Activated CD4-positive, alpha-beta T cell treated with anti-CD3 and anti-CD28 coated beads, Interleukin-2, amount 50 U/mL, for 4 hours (primary cell): ENCODE measurements around the gene GNAI3.
"Not testable (repeated sequence)": the region's sequence is repeated elsewhere in the genome, so short reads cannot be mapped to it uniquely, and the experiment has no call there.

Experiments used
- DNase-seq, 2 experiments: peaks; one replicate each; pipeline ENCODE4 v3.0.0-alpha.2; 2020

GNAI3 gene

GRCh38 chr1:109639841-109640184 lies 91.4 kb downstream of the GNAI3 start:
- no peak for DNase-seq

GRCh38 chr1:109640285-109640865 lies 92.0 kb downstream of the GNAI3 start:
- peak; percentile 90 to 95 for DNase-seq

- DNase-seq: no peak
Measured at GRCh38 chr1:109641078-109641740, 92.8 kb downstream of the GNAI3 start.

- DNase-seq: no peak
Measured at GRCh38 chr1:109641861-109642260, 93.4 kb downstream of the GNAI3 start.

GRCh38 chr1:109642626-109643025 lies 94.2 kb downstream of the GNAI3 start:
- no peak for DNase-seq

- peak; percentile 82 to 88 for DNase-seq
Measured at GRCh38 chr1:109643385-109644230, 95.2 kb downstream of the GNAI3 start.

GRCh38 chr1:109644670-109645069 lies 96.3 kb downstream of the GNAI3 start:
- no peak for DNase-seq

GRCh38 chr1:109649491-109649914 lies 101.1 kb downstream of the GNAI3 start:
- no peak for DNase-seq

GRCh38 chr1:109650609-109651008 lies 102.2 kb downstream of the GNAI3 start:
- no peak for DNase-seq

GRCh38 chr1:109652402-109652801 lies 104.0 kb downstream of the GNAI3 start:
- no peak for DNase-seq

GRCh38 chr1:109653306-109653705 lies 104.9 kb downstream of the GNAI3 start:
- no peak for DNase-seq

GRCh38 chr1:109654519-109654918 lies 106.1 kb downstream of the GNAI3 start:
- DNase-seq: no peak

- DNase-seq: peak; percentile 26 to 39
Measured at GRCh38 chr1:109655615-109656519, 107.5 kb downstream of the GNAI3 start, which contains the start of gene GSTM4. Gene GSTM4, plus strand, starts transcription at chr1:109656099. Its CDS starts 291 bp downstream, at chr1:109656390.

- DNase-seq: no peak
Measured at GRCh38 chr1:109657395-109657794, 109.0 kb downstream of the GNAI3 start.

- no peak for DNase-seq
Measured at GRCh38 chr1:109657970-109658369, 109.6 kb downstream of the GNAI3 start.

GRCh38 chr1:109658533-109659042 lies 110.2 kb downstream of the GNAI3 start:
- no peak for DNase-seq

- DNase-seq: no peak
Measured at GRCh38 chr1:109659145-109659544, 110.7 kb downstream of the GNAI3 start.

GRCh38 chr1:109659997-109660690 lies 111.7 kb downstream of the GNAI3 start:
- no peak for DNase-seq

GRCh38 chr1:109660691-109661026 lies 112.2 kb downstream of the GNAI3 start:
- DNase-seq: not testable (repeated sequence)

GRCh38 chr1:109661391-109661790 lies 113.0 kb downstream of the GNAI3 start:
- DNase-seq: no peak

GRCh38 chr1:109664671-109665070 lies 116.3 kb downstream of the GNAI3 start:
- no peak for DNase-seq
